Activated T-cell treated with anti-CD3 and anti-CD28 coated beads, Interleukin-2, amount 50 U/mL, for 24 hours (primary cell): ENCODE results near the gene SCFD2.
"Not testable (repeated sequence)": the region's sequence is repeated elsewhere in the genome, so short reads cannot be mapped to it uniquely, and the experiment has no call there.

ENCODE experiments used
- DNase-seq: peaks from one replicate; pipeline ENCODE4 v3.0.0-alpha.2; 2020
- H3K27ac Mint-ChIP-seq: 2 replicates; pipeline ENCODE4 v1.8.0; 2020; ENCODE audit warnings: mild to moderate bottlenecking, mixed read lengths
- H3K27me3 Mint-ChIP-seq: 2 replicates; pipeline ENCODE4 v1.8.0; 2020; ENCODE audit warnings: mixed read lengths
- H3K36me3 Mint-ChIP-seq: 2 replicates; pipeline ENCODE4 v1.8.0; 2020; ENCODE audit warnings: low read depth, mixed read lengths
- H3K4me1 Mint-ChIP-seq: 2 replicates; pipeline ENCODE4 v1.8.0; 2020; ENCODE audit warnings: low read depth, mixed read lengths
- H3K4me3 Mint-ChIP-seq: 2 replicates; pipeline ENCODE4 v1.8.0; 2020; ENCODE audit warnings: mild to moderate bottlenecking, moderate library complexity, mixed read lengths
- H3K9me3 Mint-ChIP-seq: 2 replicates; pipeline ENCODE4 v1.8.0; 2020; ENCODE audit warnings: mixed read lengths

The SCFD2 gene

GRCh38 chr4:52844596-52844995 is 521.3 kb downstream of the SCFD2 start:
- H3K4me1 Mint-ChIP-seq = peaks cover 10% of the 10 kb centered on the region
- no peak for DNase-seq
- H3K27ac Mint-ChIP-seq = no peak overlapping the region
- no peaks in the 10 kb centered on the region for H3K27me3 Mint-ChIP-seq
- H3K36me3 Mint-ChIP-seq = no peaks in the 10 kb centered on the region
- H3K4me3 Mint-ChIP-seq = no peak overlapping the region
- H3K9me3 Mint-ChIP-seq = no peaks in the 10 kb centered on the region

- no peak overlapping the region for H3K27ac Mint-ChIP-seq
Measured at GRCh38 chr4:52843958-52844357, 521.9 kb downstream of the SCFD2 start.

DNA sequence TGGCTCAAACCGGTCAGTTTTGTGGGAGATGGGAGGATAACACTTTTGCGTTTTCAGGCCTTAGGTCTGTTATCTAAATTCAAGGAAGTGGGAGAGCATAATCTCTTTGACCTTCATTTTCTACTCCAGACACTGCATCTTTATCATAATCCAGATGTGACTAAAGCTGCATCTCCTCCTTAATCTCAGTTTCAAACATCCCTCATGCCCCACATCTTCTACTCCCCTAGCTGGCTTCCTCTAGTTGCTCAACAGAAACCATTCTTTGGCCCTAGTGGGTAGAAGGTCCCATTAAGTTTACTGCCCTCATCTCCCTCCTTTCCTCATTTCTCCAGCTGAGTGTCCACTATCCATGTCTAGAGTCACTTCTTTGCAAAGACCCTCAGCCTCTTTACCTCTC is 522.5 kb downstream of the SCFD2 start:
- H3K4me1 Mint-ChIP-seq = peaks cover 10% of the 10 kb centered on the region
- no peaks in the 10 kb centered on the region for H3K36me3 Mint-ChIP-seq
- DNase-seq = no peak
- H3K4me3 Mint-ChIP-seq = no peak overlapping the region
- H3K27me3 Mint-ChIP-seq = peaks cover 6% of the 10 kb centered on the region
- H3K27ac Mint-ChIP-seq = no peak overlapping the region
- H3K9me3 Mint-ChIP-seq = no peaks in the 10 kb centered on the region

More at GRCh38 chr4:52843958-52844357, 521.9 kb downstream of the SCFD2 start:
- Mint-ChIP-seq H3K9me3 (no peaks in the 10 kb centered on the region), H3K36me3 (no peaks in the 10 kb centered on the region), H3K4me1 (peaks cover 10% of the 10 kb centered on the region), H3K27me3 (peaks cover 6% of the 10 kb centered on the region), H3K4me3 (no peak overlapping the region)
- no peak for DNase-seq

- H3K4me1 Mint-ChIP-seq = peaks cover 10% of the 10 kb centered on the region
- H3K36me3 Mint-ChIP-seq = no peaks in the 10 kb centered on the region
- no peak for DNase-seq
- H3K27me3 Mint-ChIP-seq = peaks cover 6% of the 10 kb centered on the region
- no peak overlapping the region for H3K4me3 Mint-ChIP-seq
- no peaks in the 10 kb centered on the region for H3K9me3 Mint-ChIP-seq
- no peak overlapping the region for H3K27ac Mint-ChIP-seq
Measured at GRCh38 chr4:52842792-52843191, 523.1 kb downstream of the SCFD2 start.

- Mint-ChIP-seq H3K27ac (no peak overlapping the region), H3K36me3 (no peaks in the 10 kb centered on the region), H3K4me1 (peaks cover 10% of the 10 kb centered on the region), H3K9me3 (no peaks in the 10 kb centered on the region), H3K4me3 (no peak overlapping the region), H3K27me3 (peaks cover 6% of the 10 kb centered on the region)
- DNase-seq = no peak
Measured at GRCh38 chr4:52841682-52842456, 524.0 kb downstream of the SCFD2 start.

DNA sequence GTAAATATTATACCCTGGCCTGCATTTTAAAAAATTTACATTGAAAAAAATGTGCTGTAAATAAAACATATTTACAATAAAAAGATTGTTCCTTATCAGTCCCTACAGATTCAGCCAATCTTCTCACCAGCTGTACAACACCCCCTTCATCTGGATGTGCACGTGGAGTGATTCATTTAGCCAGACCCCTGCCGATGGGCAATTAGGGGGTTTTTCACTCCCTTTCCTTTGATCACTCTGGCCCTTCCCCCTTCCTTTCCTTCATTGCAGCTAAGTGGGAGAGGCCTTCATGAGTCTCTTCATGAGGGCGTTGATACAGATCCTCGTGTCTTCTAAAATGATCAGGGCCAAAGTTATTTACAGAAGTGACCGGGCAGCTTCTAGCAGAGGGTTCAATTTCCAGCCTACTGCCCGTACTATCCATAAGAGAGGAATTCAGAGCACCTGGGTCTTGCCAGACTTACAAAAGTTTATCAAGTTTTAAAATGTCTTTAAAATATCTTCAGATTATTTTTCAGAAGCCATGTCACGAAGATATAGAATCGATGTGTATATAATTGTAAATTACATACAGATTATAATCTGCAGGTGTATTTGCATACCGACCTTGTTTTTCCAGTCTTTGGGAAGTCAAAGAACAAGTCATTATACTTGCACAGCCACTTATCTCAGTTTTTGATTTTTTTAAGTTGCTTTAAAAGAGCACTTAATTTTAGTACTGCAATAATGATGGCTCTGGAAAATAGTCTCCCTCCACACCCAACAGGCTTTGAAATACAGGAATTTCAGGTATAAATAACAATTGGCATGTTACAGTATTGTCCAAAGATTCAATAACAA is 525.1 kb downstream of the SCFD2 start:
- no peak for DNase-seq

GRCh38 chr4:52838729-52839586 is 526.9 kb downstream of the SCFD2 start:
- Mint-ChIP-seq H3K9me3 (no peaks in the 10 kb centered on the region), H3K36me3 (no peaks in the 10 kb centered on the region), H3K27me3 (peaks cover 6% of the 10 kb centered on the region), H3K4me3 (no peak overlapping the region), H3K4me1 (peaks cover 5% of the 10 kb centered on the region), H3K27ac (no peak overlapping the region)
- DNase-seq = no peak

More for the DNA sequence above, 525.1 kb downstream of the SCFD2 start:
- H3K36me3 Mint-ChIP-seq = no peaks in the 10 kb centered on the region
- no peak overlapping the region for H3K27ac Mint-ChIP-seq
- H3K9me3 Mint-ChIP-seq = no peaks in the 10 kb centered on the region
- no peak overlapping the region for H3K4me3 Mint-ChIP-seq
- peaks cover 10% of the 10 kb centered on the region for H3K4me1 Mint-ChIP-seq
- peaks cover 6% of the 10 kb centered on the region for H3K27me3 Mint-ChIP-seq

- Mint-ChIP-seq H3K27me3 (peaks cover 6% of the 10 kb centered on the region), H3K27ac (no peak overlapping the region), H3K36me3 (no peaks in the 10 kb centered on the region), H3K4me1 (no peaks in the 10 kb centered on the region), H3K9me3 (no peaks in the 10 kb centered on the region), H3K4me3 (no peak overlapping the region)
- DNase-seq = no peak
Measured at GRCh38 chr4:52837716-52838558, 527.9 kb downstream of the SCFD2 start.

DNA sequence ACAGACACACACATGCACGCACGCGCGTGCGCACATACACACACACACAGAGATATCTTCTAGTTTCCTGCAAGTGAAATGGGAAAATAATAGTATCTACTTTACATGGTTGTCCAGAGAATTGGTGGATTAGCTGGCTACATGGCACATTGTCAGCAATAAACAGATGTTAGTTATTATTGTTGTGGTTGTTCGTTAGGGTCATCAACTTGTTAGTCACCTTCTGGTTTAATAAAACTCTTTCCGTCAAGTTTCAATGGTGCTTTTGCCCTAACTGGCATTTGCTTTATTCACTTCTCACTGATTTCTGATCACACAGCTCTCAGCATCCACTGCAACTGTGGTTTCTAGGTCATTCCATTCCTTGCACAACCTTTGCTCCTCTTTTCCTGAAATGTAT is 529.2 kb downstream of the SCFD2 start:
- DNase-seq = no peak
- Mint-ChIP-seq H3K36me3 (no peaks in the 10 kb centered on the region), H3K4me3 (no peak overlapping the region), H3K4me1 (no peaks in the 10 kb centered on the region), H3K9me3 (no peaks in the 10 kb centered on the region), H3K27ac (no peak overlapping the region), H3K27me3 (peaks cover 14% of the 10 kb centered on the region)

GRCh38 chr4:52836120-52836519 is 529.7 kb downstream of the SCFD2 start:
- Mint-ChIP-seq H3K27me3 (peaks cover 14% of the 10 kb centered on the region), H3K4me1 (no peaks in the 10 kb centered on the region), H3K36me3 (no peaks in the 10 kb centered on the region), H3K27ac (no peak overlapping the region), H3K4me3 (no peak overlapping the region), H3K9me3 (no peaks in the 10 kb centered on the region)
- DNase-seq = no peak

DNA sequence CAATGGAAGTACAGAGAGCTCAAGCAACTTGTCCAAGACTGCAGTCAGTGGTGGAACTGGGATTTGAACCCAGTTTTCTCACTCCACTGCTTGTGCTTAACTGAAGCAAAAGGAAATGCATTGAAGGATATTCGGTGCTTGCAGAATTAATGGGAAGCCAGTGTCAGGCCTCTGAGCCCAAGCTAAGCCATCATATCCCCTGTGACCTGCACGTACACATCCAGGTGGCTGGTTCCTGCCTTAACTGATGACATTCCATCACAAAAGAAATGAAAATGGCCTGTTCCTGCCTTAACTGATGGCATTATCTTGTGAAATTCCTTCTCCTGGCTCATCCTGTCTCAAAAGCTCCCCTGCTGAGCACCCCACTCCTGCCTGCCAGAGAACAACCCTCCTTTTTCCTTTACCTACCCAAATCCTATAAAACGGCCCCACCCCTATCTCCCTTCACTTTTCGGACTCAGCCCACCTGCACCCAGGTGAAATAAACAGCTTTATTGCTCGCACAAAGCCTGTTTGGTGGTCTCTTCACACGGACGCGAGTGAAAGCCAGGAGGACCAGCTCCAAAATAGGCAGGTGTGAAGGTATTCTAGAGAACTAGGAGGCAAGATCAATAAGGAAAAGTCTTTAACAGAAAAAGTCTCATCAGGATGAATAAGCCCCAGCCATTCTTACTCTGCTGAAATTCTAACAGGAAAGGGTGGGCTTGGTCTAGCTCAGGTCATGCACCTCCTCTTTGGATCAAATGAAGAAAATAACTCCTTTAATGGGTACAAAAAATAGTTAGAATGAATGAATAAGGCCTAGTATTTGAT is 531.0 kb downstream of the SCFD2 start:
- DNase-seq, H3K27ac Mint-ChIP-seq, H3K36me3 Mint-ChIP-seq, H3K4me1 Mint-ChIP-seq, H3K4me3 Mint-ChIP-seq, H3K9me3 Mint-ChIP-seq: not testable (repeated sequence)
- peaks cover 14% of the 10 kb centered on the region for H3K27me3 Mint-ChIP-seq

DNA sequence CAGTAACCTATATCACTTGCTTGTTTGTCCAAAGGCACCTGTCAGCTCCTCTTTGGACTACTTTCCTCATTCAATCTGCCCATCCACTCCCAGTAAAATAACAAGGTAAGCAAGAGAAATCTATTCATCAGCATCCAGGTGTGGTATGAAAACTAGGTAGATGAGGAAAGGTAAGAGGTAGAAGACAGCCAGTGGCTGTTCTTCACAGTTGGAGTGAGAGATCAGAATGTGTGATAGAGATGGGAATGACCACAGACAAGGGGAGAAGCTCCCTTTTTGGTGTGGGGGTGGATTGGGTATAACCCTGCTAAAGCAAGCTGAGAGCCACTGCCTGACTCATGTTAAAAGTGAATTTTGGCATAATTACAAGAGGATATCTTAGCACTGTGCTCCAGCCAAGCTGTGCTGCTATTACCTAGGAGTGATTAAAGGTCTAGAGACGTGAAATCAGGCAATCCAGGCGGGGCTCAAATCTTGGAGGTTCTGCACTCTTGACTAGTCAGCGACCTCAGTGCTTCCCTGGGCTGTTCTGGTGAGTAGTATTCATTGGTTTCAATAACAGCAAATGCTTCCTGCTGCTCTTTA is 531.8 kb downstream of the SCFD2 start:
- Mint-ChIP-seq H3K4me3 (no peak overlapping the region), H3K4me1 (no peaks in the 10 kb centered on the region), H3K36me3 (no peaks in the 10 kb centered on the region), H3K27me3 (peaks cover 9% of the 10 kb centered on the region), H3K9me3 (no peaks in the 10 kb centered on the region), H3K27ac (no peak overlapping the region)
- DNase-seq = no peak
